ENCODE results near the gene SWT1. TPM values are rescaled to one million over a fixed set of nuclear protein-coding genes. Genes with fewer than 3 reads are reported as not detected.

SWT1 gene
- total RNA-seq, 1 experiment from 2014 or later = 2.1 TPM

DNA sequence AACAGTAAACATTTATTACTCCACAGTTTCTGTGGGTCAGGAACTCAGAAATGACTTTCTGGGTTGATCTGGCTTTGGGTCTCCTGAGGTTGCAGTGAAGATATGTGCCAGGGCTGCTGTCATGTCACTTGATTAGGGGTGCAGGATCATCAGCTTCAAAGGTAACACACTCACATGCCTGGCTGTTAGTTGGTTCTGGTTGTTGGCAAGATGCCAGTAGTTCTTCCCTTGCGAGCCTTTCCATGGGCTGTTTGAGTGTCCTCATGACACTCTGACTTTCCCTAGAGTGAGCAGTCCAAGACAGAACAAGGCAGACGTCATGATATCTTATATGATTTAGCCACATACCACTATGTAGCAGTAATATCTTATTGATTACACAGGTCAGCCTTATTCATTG, 1.8 kb downstream of the SWT1 start:
- Histone ChIP-seq H3K4me1 (ENCODE audit: control insufficient read depth, insufficient read depth, low read length) (peaks cover 12% of the 10 kb centered on the region), H3K27ac (ENCODE audit: low read length) (no peak overlapping the region), H3K9me3 (ENCODE audit: control insufficient read depth, insufficient read depth, low read depth, low read length) (no peaks in the 10 kb centered on the region), H3K36me3 (ENCODE audit: control insufficient read depth, insufficient read depth, low read length) (peaks cover 2% of the 10 kb centered on the region; the same call in 1 of the 2 replicates), H3K4me3 (ENCODE audit: low read depth in 2 of 2, low read length in 2 of 2) (no peak overlapping the region), H3K27me3 (ENCODE audit: control insufficient read depth, insufficient read depth, low read length) (no peaks in the 10 kb centered on the region)
- DNase-seq (ENCODE audit: low read depth, low spot score) (no peak), ATAC-seq (no peak)
- POLR2A ChIA-PET = interaction anchor here (0.7 kb wide), 1 partner anchor 9 kb away, joined by 12 read pairs; no protein-coding TSS in a partner anchor
- in situ Hi-C loops (cut with HindIII; ENCODE audit: low pct_unique_long_range_greater_than_20kb, low sequenced_read_pairs) (no loop called here), intact Hi-C loops (cut with micrococcal nuclease; ENCODE audit: unreplicated experiment) (no loop called here)
- BruUV-seq (replicated peaks) = no TSS peak
- TF ChIP-seq REST (IDR thresholded peaks at IDR 0.05; ENCODE audit: insufficient read depth in 1 of 2, low read depth in 2 of 2, low read length in 1 of 2) (no peak), TCF7L2 (IDR thresholded peaks at IDR 0.05; ENCODE audit: low read depth, low read length) (no peak), CTCF (IDR thresholded peaks at IDR 0.05) (no peak), POLR2AphosphoS5 (IDR thresholded peaks at IDR 0.05; ENCODE audit: low read depth, low read length) (no peak), SIN3A (IDR thresholded peaks at IDR 0.05; ENCODE audit: borderline replicate concordance, insufficient read depth, low read depth, low read length) (no peak)
- CTCF ChIA-PET = no interaction called here

DNA sequence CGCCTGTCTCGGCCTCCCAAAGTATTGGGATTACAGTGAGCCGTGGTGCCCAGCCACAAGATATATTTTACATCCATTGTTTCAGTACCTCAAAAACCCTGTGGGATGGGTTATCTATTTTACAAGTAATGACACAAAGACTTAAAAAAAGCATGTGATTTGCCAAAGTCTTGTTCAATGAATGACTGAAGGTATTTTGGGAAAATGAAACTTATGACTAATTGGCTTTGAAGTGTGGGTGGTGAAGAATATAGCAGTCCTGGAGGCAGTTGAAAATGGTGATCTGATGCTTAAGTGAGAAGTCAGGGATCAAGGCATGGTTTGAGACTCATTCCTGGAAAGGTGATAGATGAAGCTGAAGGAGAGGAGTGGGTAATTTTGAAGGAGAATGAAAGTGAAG, 3.0 kb downstream of the SWT1 start:
- no peak for DNase-seq (ENCODE audit: low read depth, low spot score)
- no peaks in the 10 kb centered on the region for H3K27me3 ChIP-seq (ENCODE audit: control insufficient read depth, insufficient read depth, low read length)
- in situ Hi-C loops (cut with HindIII; ENCODE audit: low pct_unique_long_range_greater_than_20kb, low sequenced_read_pairs) (no loop called here), intact Hi-C loops (cut with micrococcal nuclease; ENCODE audit: unreplicated experiment) (no loop called here)
- H3K27ac ChIP-seq (ENCODE audit: low read length) = no peak overlapping the region
- H3K4me3 ChIP-seq (ENCODE audit: low read depth in 2 of 2, low read length in 2 of 2) = no peak overlapping the region
- TF ChIP-seq SIN3A (IDR thresholded peaks at IDR 0.05; ENCODE audit: borderline replicate concordance, insufficient read depth, low read depth, low read length) (no peak), CTCF (IDR thresholded peaks at IDR 0.05) (no peak), POLR2AphosphoS5 (IDR thresholded peaks at IDR 0.05; ENCODE audit: low read depth, low read length) (no peak), TCF7L2 (IDR thresholded peaks at IDR 0.05; ENCODE audit: low read depth, low read length) (no peak), REST (IDR thresholded peaks at IDR 0.05; ENCODE audit: insufficient read depth in 1 of 2, low read depth in 2 of 2, low read length in 1 of 2) (no peak)
- no peak for ATAC-seq
- ChIA-PET CTCF (no interaction called here), POLR2A (no interaction called here)
- H3K4me1 ChIP-seq (ENCODE audit: control insufficient read depth, insufficient read depth, low read length) = peaks cover 12% of the 10 kb centered on the region
- no TSS peak for BruUV-seq (replicated peaks)
- no peaks in the 10 kb centered on the region for H3K9me3 ChIP-seq (ENCODE audit: control insufficient read depth, insufficient read depth, low read depth, low read length)
- peaks cover 2% of the 10 kb centered on the region; the same call in 1 of the 2 replicates for H3K36me3 ChIP-seq (ENCODE audit: control insufficient read depth, insufficient read depth, low read length)

Data from Panc1 (cell line).